ENCODE measurements around the gene NCOA1.
"Not testable (repeated sequence)": the region's sequence is repeated elsewhere in the genome, so short reads cannot be mapped to it uniquely, and the experiment has no call there.

NCOA1 gene

GRCh38 chr2:24559473-24560113 is 68.5 kb downstream of the NCOA1 start:
- DNase-seq (ENCODE audit: low read depth): peak; percentile 12
- no peak overlapping the region for H3K4me3 ChIP-seq (ENCODE audit: low read depth, low read length)

- no peak overlapping the region for H3K4me3 ChIP-seq (ENCODE audit: low read depth, low read length)
- no peak for DNase-seq (ENCODE audit: low read depth)
These were observed 74.5 kb downstream of the NCOA1 start for GRCh38 chr2:24565537-24565936.

GRCh38 chr2:24566209-24566608 is 75.2 kb downstream of the NCOA1 start:
- no peak overlapping the region for H3K4me3 ChIP-seq (ENCODE audit: low read depth, low read length)
- no peak for DNase-seq (ENCODE audit: low read depth)

GRCh38 chr2:24566630-24567029 is 75.6 kb downstream of the NCOA1 start:
- H3K4me3 ChIP-seq (ENCODE audit: low read depth, low read length): no peak overlapping the region
- no peak for DNase-seq (ENCODE audit: low read depth)

GRCh38 chr2:24568551-24568950 is 77.5 kb downstream of the NCOA1 start:
- no peak for DNase-seq (ENCODE audit: low read depth)
- H3K4me3 ChIP-seq (ENCODE audit: low read depth, low read length): no peak overlapping the region

GRCh38 chr2:24569565-24569964 is 78.5 kb downstream of the NCOA1 start:
- DNase-seq (ENCODE audit: low read depth); H3K4me3 ChIP-seq (ENCODE audit: low read depth, low read length): not testable (repeated sequence)

- DNase-seq (ENCODE audit: low read depth): no peak
- no peak overlapping the region for H3K4me3 ChIP-seq (ENCODE audit: low read depth, low read length)
These were observed 79.2 kb downstream of the NCOA1 start for GRCh38 chr2:24570225-24570624.

GRCh38 chr2:24571828-24572442 is 80.9 kb downstream of the NCOA1 start:
- no peak for DNase-seq (ENCODE audit: low read depth)
- no peak overlapping the region for H3K4me3 ChIP-seq (ENCODE audit: low read depth, low read length)

GRCh38 chr2:24576146-24576545 is 85.1 kb downstream of the NCOA1 start:
- H3K4me3 ChIP-seq (ENCODE audit: low read depth, low read length): no peak overlapping the region
- DNase-seq (ENCODE audit: low read depth): no peak

- H3K4me3 ChIP-seq (ENCODE audit: low read depth, low read length): no peak overlapping the region
- no peak for DNase-seq (ENCODE audit: low read depth)
These were observed 85.6 kb downstream of the NCOA1 start for GRCh38 chr2:24576617-24577016.

GRCh38 chr2:24577481-24577880 is 86.4 kb downstream of the NCOA1 start:
- H3K4me3 ChIP-seq (ENCODE audit: low read depth, low read length): no peak overlapping the region
- no peak for DNase-seq (ENCODE audit: low read depth)

GRCh38 chr2:24579053-24579803 is 88.2 kb downstream of the NCOA1 start:
- no peak for DNase-seq (ENCODE audit: low read depth)
- H3K4me3 ChIP-seq (ENCODE audit: low read depth, low read length): no peak overlapping the region

GRCh38 chr2:24580561-24580960 is 89.5 kb downstream of the NCOA1 start:
- no peak overlapping the region for H3K4me3 ChIP-seq (ENCODE audit: low read depth, low read length)
- no peak for DNase-seq (ENCODE audit: low read depth)

GRCh38 chr2:24581971-24582370 is 90.9 kb downstream of the NCOA1 start:
- H3K4me3 ChIP-seq (ENCODE audit: low read depth, low read length); DNase-seq (ENCODE audit: low read depth): not testable (repeated sequence)

- no peak for DNase-seq (ENCODE audit: low read depth)
- H3K4me3 ChIP-seq (ENCODE audit: low read depth, low read length): no peak overlapping the region
These were observed 95.9 kb downstream of the NCOA1 start for GRCh38 chr2:24586955-24587354.

- H3K4me3 ChIP-seq (ENCODE audit: low read depth, low read length): no peak overlapping the region
- DNase-seq (ENCODE audit: low read depth): no peak
These were observed 97.2 kb downstream of the NCOA1 start for GRCh38 chr2:24588294-24588693.

GRCh38 chr2:24592441-24593100 is 101.5 kb downstream of the NCOA1 start:
- H3K4me3 ChIP-seq (ENCODE audit: low read depth, low read length): no peak overlapping the region
- no peak for DNase-seq (ENCODE audit: low read depth)

GRCh38 chr2:24594283-24594682 is 103.2 kb downstream of the NCOA1 start:
- DNase-seq (ENCODE audit: low read depth): no peak
- H3K4me3 ChIP-seq (ENCODE audit: low read depth, low read length): no peak overlapping the region

GRCh38 chr2:24597181-24597870 is 106.3 kb downstream of the NCOA1 start:
- no peak overlapping the region for H3K4me3 ChIP-seq (ENCODE audit: low read depth, low read length)
- DNase-seq (ENCODE audit: low read depth): no peak

- H3K4me3 ChIP-seq (ENCODE audit: low read depth, low read length); DNase-seq (ENCODE audit: low read depth): not testable (repeated sequence)
These were observed 109.1 kb downstream of the NCOA1 start for GRCh38 chr2:24600140-24600539.

All from skeletal muscle cell (primary cell).